COLO668 (cell line): ENCODE measurements around the gene FBXO40.

ENCODE experiments used
- DNase-seq: peaks from one replicate; lab custom pipeline; 2025; ENCODE audit not compliant: unreplicated experiment; lab: John Stamatoyannopoulos, UW

FBXO40 gene

DNA sequence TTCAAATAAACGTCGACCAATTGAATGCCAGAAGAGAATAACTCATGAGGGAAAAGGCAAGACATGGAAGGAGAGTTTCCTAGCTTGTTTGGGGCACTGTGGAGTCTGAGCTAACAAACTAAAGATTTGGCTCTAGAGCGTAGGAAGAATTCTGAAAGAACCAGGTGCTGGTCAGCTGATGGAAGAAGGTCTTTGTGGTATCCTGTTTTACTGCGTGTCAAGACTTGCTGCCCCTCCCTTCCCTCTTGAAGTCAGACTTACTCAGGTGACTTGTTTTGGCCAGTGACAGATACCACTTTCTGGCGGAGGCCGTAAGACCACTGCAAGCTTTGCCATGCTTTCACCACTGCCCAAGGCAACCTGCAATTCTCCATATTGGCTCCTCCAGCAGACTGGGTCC lies 68.2 kb downstream of the FBXO40 start:
- DNase-seq, result no peak

DNA sequence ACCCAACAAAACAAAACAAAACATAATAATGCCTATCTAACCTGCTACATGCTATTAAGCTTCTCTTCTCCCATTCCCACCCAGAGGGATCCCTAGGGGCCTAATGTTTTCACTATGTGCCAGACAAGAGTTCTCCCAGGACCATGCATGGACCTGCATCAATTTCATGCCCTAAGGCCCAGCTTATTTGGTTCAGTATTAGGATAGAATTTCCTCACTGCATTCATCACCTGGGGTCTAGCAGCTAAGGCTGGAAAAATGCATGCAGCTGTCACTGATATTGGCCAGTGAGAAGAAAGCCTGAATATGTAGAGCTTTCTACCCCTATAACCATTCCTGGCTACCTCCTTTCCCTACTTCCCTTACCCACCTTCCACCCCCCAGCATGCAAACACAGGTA lies 69.6 kb downstream of the FBXO40 start:
- no peak for DNase-seq

DNA sequence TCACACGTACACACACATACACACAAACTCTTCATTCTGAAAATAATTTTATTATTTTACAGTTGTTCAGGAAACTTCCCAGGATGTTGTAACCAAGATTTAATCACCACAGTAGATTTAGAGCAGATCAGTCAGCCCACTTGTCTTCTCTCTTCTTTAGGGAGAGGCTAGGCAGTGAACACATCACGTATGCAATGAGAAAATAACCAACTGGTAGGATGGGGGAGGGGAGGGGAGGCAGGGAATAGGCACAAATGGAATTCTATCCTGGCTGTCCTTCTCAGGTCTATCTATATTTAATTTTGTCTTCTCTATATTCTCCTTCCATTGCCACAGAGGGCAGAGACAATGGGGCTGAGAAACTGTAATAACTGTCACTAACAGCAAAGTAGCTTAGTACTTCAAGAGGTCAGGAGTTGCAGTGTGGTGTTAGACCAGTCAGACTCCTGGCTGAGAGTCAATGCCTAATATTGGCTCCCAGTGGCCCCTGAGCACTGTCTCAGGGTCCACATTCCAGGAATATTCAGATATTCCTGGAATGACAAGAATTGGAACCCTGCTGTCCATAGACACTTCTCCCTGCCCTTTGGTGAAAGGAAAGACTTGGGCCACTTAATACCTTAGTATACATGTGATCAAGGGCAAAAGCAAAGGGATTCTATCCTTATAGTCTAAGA lies 70.1 kb downstream of the FBXO40 start:
- no peak for DNase-seq

DNA sequence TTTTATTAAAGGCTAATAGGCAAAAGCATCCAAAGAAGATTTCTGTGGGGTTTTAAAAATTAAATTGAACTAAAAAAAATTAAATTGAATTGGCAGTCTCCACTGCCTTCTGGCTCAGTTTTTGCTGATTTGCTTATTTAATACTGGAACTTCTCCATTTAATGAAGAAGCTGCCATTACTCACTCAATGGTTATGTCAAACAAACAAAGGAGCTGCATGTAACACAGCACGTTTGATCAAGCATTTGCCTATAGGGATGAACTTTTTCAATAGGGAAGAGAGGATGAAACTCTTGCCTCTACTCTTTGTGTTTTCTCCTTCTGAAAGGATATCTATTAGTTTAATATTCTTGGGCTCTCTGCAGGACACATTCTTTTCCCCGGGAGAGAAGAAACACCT lies 72.3 kb downstream of the FBXO40 start:
- no peak for DNase-seq

DNA sequence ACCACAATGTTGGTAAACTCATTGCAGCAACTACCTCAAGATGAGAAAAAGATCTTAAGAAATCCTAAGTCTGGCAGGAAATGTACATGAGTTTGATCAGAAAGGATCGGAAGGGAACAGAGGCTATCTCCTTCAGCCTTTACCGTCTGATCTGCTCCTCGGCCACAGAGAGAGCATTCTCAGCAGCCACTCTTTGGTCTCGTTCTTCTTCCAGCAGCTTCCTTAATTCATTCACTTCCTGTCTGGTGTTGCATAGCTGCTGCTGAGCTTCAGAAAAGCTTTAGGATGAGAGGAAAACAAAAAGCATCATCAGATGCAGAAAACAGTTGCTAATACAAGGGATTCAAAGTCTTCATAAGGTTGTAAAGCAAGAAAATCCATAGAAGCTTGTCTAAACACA lies 74.2 kb downstream of the FBXO40 start:
- no peak for DNase-seq

DNA sequence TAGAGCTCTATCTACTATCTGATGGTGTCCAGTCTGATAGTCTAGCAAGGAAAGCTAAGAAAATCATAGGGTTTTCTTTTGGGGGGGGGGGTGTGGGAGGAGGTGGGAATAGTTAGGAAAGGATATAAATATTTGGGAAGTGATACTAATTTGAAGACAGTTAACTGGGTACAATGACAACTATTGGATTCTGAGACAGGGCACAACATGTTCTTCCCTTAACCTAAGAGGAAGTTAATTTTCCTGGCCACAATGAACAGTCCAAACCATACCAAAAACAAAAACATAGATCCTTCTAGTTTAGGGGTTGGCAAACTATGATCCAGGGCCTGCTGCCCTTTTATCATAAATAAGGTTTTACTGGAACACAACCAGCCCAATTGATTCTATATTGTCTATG lies 77.5 kb downstream of the FBXO40 start:
- no peak for DNase-seq

DNA sequence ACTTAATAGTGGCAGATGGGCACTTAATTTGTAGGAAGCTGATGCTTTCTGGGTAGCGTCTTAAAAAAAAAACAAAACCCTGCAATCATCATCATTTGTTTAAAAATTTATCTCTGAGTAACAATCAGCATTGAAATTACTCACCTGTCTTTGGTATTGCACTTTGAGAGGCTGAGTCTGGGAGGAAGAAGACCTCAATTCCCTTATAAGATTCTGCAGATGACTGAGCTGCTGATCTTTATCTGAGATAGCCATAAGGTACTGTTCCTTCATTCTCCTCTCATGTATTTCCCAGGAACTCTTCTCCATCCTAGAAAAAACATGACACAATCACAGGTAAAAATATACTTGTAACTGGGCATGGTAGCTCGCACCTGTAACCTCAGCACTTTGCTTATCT lies 84.0 kb downstream of the FBXO40 start:
- DNase-seq, result no peak
